ENCODE results near the gene TMEM163. TPM values are rescaled to one million over a fixed set of nuclear protein-coding genes. Genes with fewer than 3 reads are reported as not detected.

Gene TMEM163
- total RNA-seq, 2 experiments from 2014 or later, result 0.23 TPM; not detected in 1

DNA sequence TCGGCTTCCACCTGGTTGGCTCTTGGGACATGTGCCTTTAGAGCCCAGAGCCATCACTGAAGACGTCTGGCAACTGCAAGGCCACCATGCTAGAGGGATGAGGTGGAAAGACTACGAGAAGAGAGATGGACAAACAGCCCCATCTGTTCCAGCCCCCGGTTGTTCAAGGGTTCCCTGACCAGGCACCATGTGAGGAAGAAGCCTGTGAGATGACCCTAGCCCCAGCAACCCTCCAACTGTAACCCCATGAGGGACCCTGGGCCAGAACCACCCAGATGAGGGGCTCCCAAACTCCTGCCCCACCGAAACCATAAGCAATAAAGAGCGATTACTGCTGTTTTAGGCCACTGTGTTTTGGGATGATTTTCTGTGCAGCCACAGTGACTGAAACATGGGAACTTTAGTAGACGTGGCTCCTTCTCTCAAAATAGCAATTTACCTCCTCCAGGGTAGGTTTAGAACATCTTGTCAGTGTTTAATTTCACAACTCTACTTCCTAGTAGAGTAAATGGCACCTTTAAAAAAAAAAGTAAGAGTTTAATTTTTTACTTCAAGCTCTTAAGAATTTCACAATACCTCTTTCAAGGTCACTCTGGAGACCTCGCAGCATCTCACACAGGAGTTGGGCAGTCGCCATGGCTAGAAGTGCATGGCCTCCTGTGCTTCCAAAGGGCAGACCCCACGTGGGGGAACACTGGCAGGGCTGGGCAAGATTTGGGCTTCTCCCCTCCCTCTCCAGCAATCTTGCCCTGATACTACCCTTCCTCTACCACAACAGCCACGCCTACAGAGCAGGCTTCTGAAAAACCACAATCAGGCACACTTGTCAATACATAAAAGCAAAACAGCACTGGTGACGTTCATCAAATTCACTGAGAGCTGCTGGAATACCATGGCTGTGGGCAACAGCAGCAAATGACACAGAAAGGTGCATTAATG lies 48.8 kb downstream of the TMEM163 start:
- H3K4me1 Mint-ChIP-seq (ENCODE audit: low read depth), result peaks cover 59% of the 10 kb centered on the region
- H3K9me3 Mint-ChIP-seq (ENCODE audit: insufficient read depth), result no peaks in the 10 kb centered on the region
- DNase-seq (peak; percentile 65), ATAC-seq (peak; percentile 61)
- H3K27ac Mint-ChIP-seq, result peak overlapping the region; percentile 62
- ChIA-PET POLR2A (interaction anchor here (0.6 kb wide), 1 partner anchor 110 kb away, joined by 3 read pairs; no protein-coding TSS in a partner anchor), CTCF (interaction anchor here (0.6 to 1.5 kb wide), 5 partner anchors 10 to 246 kb away, joined by 3 to 5 read pairs (median 4); no protein-coding TSS in a partner anchor)
- H3K27me3 Mint-ChIP-seq (ENCODE audit: low read depth), result peaks cover 40% of the 10 kb centered on the region
- peaks cover 2% of the 10 kb centered on the region for H3K36me3 Mint-ChIP-seq (ENCODE audit: low read depth)
- peak overlapping the region; percentile 12 for H3K4me3 Mint-ChIP-seq

- Mint-ChIP-seq H3K27me3 (ENCODE audit: low read depth) (peaks cover 40% of the 10 kb centered on the region), H3K9me3 (ENCODE audit: insufficient read depth) (no peaks in the 10 kb centered on the region), H3K27ac (peak overlapping the region; percentile 80), H3K4me3 (peak overlapping the region; percentile 20), H3K36me3 (ENCODE audit: low read depth) (no peaks in the 10 kb centered on the region), H3K4me1 (ENCODE audit: low read depth) (peaks cover 59% of the 10 kb centered on the region)
- DNase-seq, result peak; percentile 90
- ATAC-seq, result peak; percentile 93
- ChIA-PET POLR2A (interaction anchor here (0.6 kb wide), 1 partner anchor 1365 kb away, joined by 3 read pairs; no protein-coding TSS in a partner anchor), CTCF (interaction anchor here (0.8 to 1.5 kb wide), 4 partner anchors 10 to 218 kb away, joined by 3 to 5 read pairs (median 5); no protein-coding TSS in a partner anchor)
Measured at GRCh38 chr2:134668821-134669220, 50.0 kb downstream of the TMEM163 start.

DNA sequence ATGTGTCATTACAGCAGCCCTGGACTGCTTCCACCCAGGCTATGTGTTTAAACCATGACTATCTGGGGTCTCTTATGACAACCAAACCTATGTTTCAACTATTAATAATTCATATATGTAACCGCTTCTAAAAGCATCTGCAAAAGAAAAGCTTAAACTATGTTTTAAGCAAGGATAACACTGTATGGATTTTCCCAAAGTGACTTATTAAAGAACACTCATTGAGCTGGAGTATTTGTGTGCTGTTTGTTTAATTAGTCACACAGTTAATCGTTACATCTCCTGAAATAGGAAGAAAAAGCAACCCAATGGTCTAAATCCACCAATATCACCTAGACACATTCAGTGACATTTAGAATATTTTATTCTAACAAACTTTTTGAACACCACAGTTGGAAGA lies 51.3 kb downstream of the TMEM163 start:
- ChIA-PET POLR2A (no interaction called here), CTCF (no interaction called here)
- no peaks in the 10 kb centered on the region for H3K36me3 Mint-ChIP-seq (ENCODE audit: low read depth)
- DNase-seq, result no peak
- H3K4me1 Mint-ChIP-seq (ENCODE audit: low read depth), result peaks cover 56% of the 10 kb centered on the region
- no peak for ATAC-seq
- H3K4me3 Mint-ChIP-seq, result no peak overlapping the region
- H3K27me3 Mint-ChIP-seq (ENCODE audit: low read depth), result peaks cover 40% of the 10 kb centered on the region
- H3K9me3 Mint-ChIP-seq (ENCODE audit: insufficient read depth), result no peaks in the 10 kb centered on the region
- H3K27ac Mint-ChIP-seq, result no peak overlapping the region

GRCh38 chr2:134667081-134667480 lies 51.7 kb downstream of the TMEM163 start:
- ATAC-seq (no peak), DNase-seq (no peak)
- Mint-ChIP-seq H3K27me3 (ENCODE audit: low read depth) (peaks cover 39% of the 10 kb centered on the region), H3K4me3 (no peak overlapping the region), H3K36me3 (ENCODE audit: low read depth) (no peaks in the 10 kb centered on the region), H3K9me3 (ENCODE audit: insufficient read depth) (no peaks in the 10 kb centered on the region), H3K27ac (no peak overlapping the region), H3K4me1 (ENCODE audit: low read depth) (peaks cover 51% of the 10 kb centered on the region)
- POLR2A ChIA-PET, result no interaction called here
- CTCF ChIA-PET, result no interaction called here

GRCh38 chr2:134665727-134666506 lies 52.9 kb downstream of the TMEM163 start:
- H3K36me3 Mint-ChIP-seq (ENCODE audit: low read depth), result no peaks in the 10 kb centered on the region
- no peaks in the 10 kb centered on the region for H3K9me3 Mint-ChIP-seq (ENCODE audit: insufficient read depth)
- peaks cover 45% of the 10 kb centered on the region for H3K4me1 Mint-ChIP-seq (ENCODE audit: low read depth)
- DNase-seq, result no peak
- no peak for ATAC-seq
- CTCF ChIA-PET, result interaction anchor here (0.8 kb wide), 1 partner anchor 9 kb away, joined by 3 read pairs; no protein-coding TSS in a partner anchor
- POLR2A ChIA-PET, result interaction anchor here (0.6 kb wide), 1 partner anchor 96 kb away, joined by 3 read pairs; no protein-coding TSS in a partner anchor
- no peak overlapping the region for H3K27ac Mint-ChIP-seq
- H3K4me3 Mint-ChIP-seq, result no peak overlapping the region
- peaks cover 39% of the 10 kb centered on the region for H3K27me3 Mint-ChIP-seq (ENCODE audit: low read depth)

DNA sequence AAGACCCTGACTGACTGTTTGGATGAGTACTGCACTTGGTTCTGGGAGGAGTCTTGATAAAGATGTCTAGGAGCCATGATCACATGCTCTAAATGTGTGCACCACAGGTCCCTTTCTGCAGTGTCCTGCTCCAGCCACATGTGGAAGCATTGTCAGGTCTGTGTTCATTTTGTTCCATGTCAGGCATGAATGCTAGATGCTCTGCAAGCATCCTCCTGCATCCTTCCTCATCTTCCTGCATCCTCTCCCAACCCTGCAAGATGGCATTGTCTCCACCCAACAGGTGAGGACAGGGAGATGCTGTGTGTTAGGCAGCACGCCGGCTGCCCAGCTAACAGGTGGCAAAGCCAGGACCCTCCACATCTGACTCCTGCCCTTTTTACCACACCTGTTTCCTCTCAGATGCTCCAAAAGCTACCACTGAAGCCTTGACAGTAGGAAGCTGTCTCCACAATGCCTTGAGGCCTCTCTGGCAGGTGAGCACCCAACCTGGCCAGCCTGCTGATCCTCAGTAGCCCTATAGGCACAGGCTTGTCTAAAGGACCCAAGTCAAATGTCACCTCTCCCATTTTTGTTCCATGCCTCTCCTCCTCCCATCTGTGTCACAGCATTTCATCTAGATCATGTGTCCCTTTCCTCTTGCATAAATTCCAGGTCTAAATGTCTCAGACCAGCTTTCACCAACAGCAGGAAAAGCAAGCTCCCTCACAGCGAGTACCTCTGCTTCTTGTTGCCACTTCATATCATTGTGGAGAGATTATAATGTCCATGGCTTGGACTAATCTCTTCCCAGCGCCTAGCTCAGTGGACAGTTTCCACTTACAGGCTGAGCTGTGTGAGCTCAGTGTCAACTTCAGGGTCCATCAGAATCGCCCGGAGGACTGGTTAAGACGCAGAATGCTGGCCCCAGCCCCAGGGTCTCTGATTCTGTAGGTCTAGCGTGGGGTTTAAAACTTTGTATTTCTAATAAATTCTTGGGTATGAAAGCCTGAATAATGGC lies 55.0 kb downstream of the TMEM163 start:
- ATAC-seq, result no peak
- ChIA-PET POLR2A (no interaction called here), CTCF (no interaction called here)
- Mint-ChIP-seq H3K4me1 (ENCODE audit: low read depth) (peaks cover 28% of the 10 kb centered on the region), H3K36me3 (ENCODE audit: low read depth) (no peaks in the 10 kb centered on the region), H3K27ac (no peak overlapping the region), H3K9me3 (ENCODE audit: insufficient read depth) (no peaks in the 10 kb centered on the region), H3K27me3 (ENCODE audit: low read depth) (peaks cover 39% of the 10 kb centered on the region), H3K4me3 (no peak overlapping the region)
- DNase-seq, result no peak

DNA sequence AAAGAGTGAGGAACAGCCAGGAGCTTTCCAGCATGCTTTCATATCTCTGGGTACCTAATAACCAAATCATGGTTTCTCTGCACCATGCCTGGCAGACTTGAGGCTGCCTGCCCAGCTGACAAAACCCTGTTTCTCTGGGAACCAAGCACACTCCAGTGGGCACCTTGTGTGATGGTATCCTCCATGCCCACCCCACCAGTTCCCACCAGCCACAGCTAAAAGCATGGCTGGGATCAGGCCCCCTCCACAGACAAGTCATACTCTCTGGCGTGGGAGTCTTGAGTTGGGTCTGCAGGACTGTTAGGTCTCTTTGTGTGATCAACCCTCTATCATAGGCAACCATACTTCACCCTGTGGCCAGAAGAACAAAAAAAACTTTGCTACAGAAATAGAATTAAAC lies 56.0 kb downstream of the TMEM163 start:
- H3K9me3 Mint-ChIP-seq (ENCODE audit: insufficient read depth), result no peaks in the 10 kb centered on the region
- peaks cover 39% of the 10 kb centered on the region for H3K27me3 Mint-ChIP-seq (ENCODE audit: low read depth)
- H3K36me3 Mint-ChIP-seq (ENCODE audit: low read depth), result no peaks in the 10 kb centered on the region
- ChIA-PET CTCF (no interaction called here), POLR2A (no interaction called here)
- no peak overlapping the region for H3K4me3 Mint-ChIP-seq
- no peak for ATAC-seq
- H3K4me1 Mint-ChIP-seq (ENCODE audit: low read depth), result peaks cover 18% of the 10 kb centered on the region
- no peak overlapping the region for H3K27ac Mint-ChIP-seq
- no peak for DNase-seq

DNA sequence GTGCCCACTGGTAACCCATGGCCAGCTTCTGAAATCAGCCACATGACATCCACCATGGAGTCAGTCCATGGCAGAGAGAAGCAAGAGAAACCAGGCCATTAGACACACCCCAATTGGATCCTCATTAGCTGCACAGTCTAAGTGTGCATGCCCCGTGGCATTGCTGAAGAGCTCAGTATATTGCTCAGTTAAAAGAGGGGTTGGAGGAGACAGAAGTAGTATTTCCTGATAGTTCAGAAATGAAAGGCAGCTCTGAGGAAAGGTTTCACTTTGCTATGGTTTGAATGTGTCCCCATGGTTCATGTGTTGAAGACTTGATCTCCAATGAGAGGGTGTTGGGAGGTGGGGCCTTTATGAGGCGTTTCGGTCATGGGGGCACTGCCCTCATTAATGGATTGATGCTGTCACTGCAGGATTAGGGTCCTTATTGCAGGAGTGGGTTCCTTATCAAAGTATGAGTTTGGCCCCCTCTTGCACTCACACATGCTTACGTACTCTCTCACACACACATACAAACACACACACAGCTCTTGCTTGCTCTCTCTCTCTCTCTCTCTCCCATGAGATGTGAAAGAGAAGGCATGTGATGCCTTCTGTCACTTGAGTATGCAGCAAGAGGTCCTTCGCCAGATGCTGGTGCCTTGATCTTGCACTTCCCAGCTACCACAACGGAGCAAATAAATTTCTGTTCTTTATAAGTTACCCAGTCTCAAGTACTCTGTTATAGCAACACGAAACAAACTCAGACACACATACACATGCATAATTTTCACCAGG lies 58.0 kb downstream of the TMEM163 start:
- ChIA-PET POLR2A (no interaction called here), CTCF (no interaction called here)
- no peaks in the 10 kb centered on the region for H3K9me3 Mint-ChIP-seq (ENCODE audit: insufficient read depth)
- H3K4me1 Mint-ChIP-seq (ENCODE audit: low read depth), result peaks cover 14% of the 10 kb centered on the region
- no peak overlapping the region for H3K4me3 Mint-ChIP-seq
- ATAC-seq (no peak), DNase-seq (no peak)
- no peak overlapping the region for H3K27ac Mint-ChIP-seq
- peaks cover 26% of the 10 kb centered on the region for H3K27me3 Mint-ChIP-seq (ENCODE audit: low read depth)
- no peaks in the 10 kb centered on the region for H3K36me3 Mint-ChIP-seq (ENCODE audit: low read depth)

GRCh38 chr2:134659724-134660123 lies 59.1 kb downstream of the TMEM163 start:
- no peak overlapping the region for H3K27ac Mint-ChIP-seq
- ATAC-seq, result no peak
- no peaks in the 10 kb centered on the region for H3K9me3 Mint-ChIP-seq (ENCODE audit: insufficient read depth)
- no peaks in the 10 kb centered on the region for H3K36me3 Mint-ChIP-seq (ENCODE audit: low read depth)
- no peak overlapping the region for H3K4me3 Mint-ChIP-seq
- CTCF ChIA-PET, result no interaction called here
- H3K4me1 Mint-ChIP-seq (ENCODE audit: low read depth), result peaks cover 14% of the 10 kb centered on the region
- H3K27me3 Mint-ChIP-seq (ENCODE audit: low read depth), result peaks cover 17% of the 10 kb centered on the region
- DNase-seq, result no peak
- POLR2A ChIA-PET, result no interaction called here

DNA sequence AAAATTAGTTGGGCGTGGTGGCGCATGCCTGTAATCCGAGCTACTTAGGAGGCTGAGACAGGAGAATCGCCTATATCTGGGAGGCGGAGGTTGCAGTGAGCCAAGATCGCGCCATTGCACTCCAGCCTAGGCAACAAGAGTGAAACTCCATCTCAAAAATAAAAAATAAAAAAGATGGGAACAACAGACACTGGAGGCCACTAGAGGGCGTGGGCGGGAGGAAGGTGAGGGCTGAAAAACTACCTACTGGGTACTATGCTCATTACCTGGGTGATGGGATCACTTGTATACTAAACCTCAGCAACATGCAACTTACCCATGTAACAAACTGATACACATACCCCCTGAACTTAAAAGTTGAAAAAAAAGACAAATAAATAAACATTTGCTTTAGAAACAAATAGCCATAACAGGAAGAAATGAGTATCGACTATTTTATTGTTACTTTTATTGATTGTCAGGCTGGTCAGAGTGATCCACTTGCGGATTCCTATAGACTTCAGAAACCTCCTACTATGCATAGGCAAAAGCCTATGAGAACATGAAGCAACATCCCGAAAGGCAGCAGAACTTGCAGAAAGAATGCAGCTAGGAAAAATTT lies 61.0 kb downstream of the TMEM163 start:
- no peaks in the 10 kb centered on the region for H3K9me3 Mint-ChIP-seq (ENCODE audit: insufficient read depth)
- ATAC-seq, result no peak
- H3K27me3 Mint-ChIP-seq (ENCODE audit: low read depth), result peaks cover 1% of the 10 kb centered on the region
- peaks cover 14% of the 10 kb centered on the region for H3K4me1 Mint-ChIP-seq (ENCODE audit: low read depth)
- POLR2A ChIA-PET, result no interaction called here
- no peaks in the 10 kb centered on the region for H3K36me3 Mint-ChIP-seq (ENCODE audit: low read depth)
- no peak overlapping the region for H3K27ac Mint-ChIP-seq
- CTCF ChIA-PET, result interaction anchor here (0.6 to 1.3 kb wide), 6 partner anchors 8 to 45 kb away, joined by 3 to 5 read pairs (median 4); no protein-coding TSS in a partner anchor
- peak; percentile 40 for DNase-seq
- no peak overlapping the region for H3K4me3 Mint-ChIP-seq

Measured in activated CD8-positive, alpha-beta T cell treated with anti-CD3 and anti-CD28 coated beads, Interleukin-2, amount 10 ng/mL, durations not matched to agents 7 days and 5 days (primary cell).